Left ventricle myocardium inferior (tissue), 1 donor: ENCODE measurements around the gene PCDHA1. TPM values are rescaled to one million over a fixed set of nuclear protein-coding genes. Genes with fewer than 3 reads are reported as not detected.

Source experiments
- DNase-seq: peaks from one replicate; pipeline ENCODE4 v3.0.0-alpha.2; 2020
- H3K27ac ChIP-seq: fragments of 200-600 bp; replicated peaks from 2 replicates; pipeline ENCODE4 v1.8.0; 2021
- H3K27me3 ChIP-seq: fragments of 200-600 bp; 2 replicates; pipeline ENCODE4 v1.8.0; 2021; ENCODE audit warnings: low read depth
- H3K36me3 ChIP-seq: fragments of 200-600 bp; 2 replicates; pipeline ENCODE4 v1.8.0; 2021
- H3K4me1 ChIP-seq: fragments of 200-600 bp; 2 replicates; pipeline ENCODE4 v1.8.0; 2021
- H3K4me3 ChIP-seq: fragments of 200-600 bp; 2 replicates; pipeline ENCODE4 v1.8.0; 2021; ENCODE audit warnings: mild to moderate bottlenecking, moderate library complexity
- H3K9me3 ChIP-seq: fragments of 200-600 bp; replicated peaks from 2 replicates; pipeline ENCODE4 v1.8.0; 2021
- intact Hi-C: fragments of 100-400 bp; cut with micrococcal nuclease; formaldehyde crosslinking; loops from one replicate; pipeline ENCODE4 v1.11.0; 2022
- total RNA-seq: library from RNA; stranded (reverse); fragmentation: NEBNext Ultra II Directional; extraction: Animal tissue kit (Norgen Biotek cat#: 25700); gene quantifications from one replicate; pipeline ENCODE4 v1.2.1, GENCODE V29; 2021
- TF ChIP-seq, protein P1 (sequence below): fragments of 200-600 bp; IDR thresholded peaks from 2 replicates; pipeline ENCODE4 v1.8.0; 2021; ENCODE audit warnings: antibody characterized with exemption, mild to moderate bottlenecking, borderline replicate concordance
- donor health status: DM: no; HTN: yes; CAD: no; lungs with severe emphysema.

The PCDHA1 gene
- total RNA-seq, 1 donor from 2014 or later = not detected

DNA sequence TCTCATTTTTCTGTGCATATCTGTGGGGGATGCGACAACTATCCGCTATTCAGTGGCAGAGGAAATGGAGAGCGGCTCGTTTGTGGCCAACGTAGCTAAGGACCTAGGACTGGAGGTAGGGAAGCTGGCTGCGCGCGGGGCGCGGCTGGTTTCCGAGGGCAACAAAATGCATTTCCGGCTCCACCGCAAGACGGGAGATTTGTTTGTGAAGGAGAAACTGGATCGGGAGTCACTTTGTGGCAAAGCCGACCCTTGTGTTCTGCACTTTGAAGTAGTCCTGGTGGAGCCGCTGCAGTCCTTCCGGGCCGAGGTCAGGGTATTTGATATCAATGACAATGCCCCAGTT lies 265.6 kb downstream of the PCDHA1 start:
- Histone ChIP-seq H3K4me1 (peaks cover 8% of the 10 kb centered on the region), H3K36me3 (no peaks in the 10 kb centered on the region), H3K27me3 (peaks cover 91% of the 10 kb centered on the region), H3K9me3 (no peaks in the 10 kb centered on the region), H3K27ac (no peak overlapping the region), H3K4me3 (peak overlapping the region; percentile 62)
- no peak for DNase-seq
- TF ChIP-seq, protein P1, sequence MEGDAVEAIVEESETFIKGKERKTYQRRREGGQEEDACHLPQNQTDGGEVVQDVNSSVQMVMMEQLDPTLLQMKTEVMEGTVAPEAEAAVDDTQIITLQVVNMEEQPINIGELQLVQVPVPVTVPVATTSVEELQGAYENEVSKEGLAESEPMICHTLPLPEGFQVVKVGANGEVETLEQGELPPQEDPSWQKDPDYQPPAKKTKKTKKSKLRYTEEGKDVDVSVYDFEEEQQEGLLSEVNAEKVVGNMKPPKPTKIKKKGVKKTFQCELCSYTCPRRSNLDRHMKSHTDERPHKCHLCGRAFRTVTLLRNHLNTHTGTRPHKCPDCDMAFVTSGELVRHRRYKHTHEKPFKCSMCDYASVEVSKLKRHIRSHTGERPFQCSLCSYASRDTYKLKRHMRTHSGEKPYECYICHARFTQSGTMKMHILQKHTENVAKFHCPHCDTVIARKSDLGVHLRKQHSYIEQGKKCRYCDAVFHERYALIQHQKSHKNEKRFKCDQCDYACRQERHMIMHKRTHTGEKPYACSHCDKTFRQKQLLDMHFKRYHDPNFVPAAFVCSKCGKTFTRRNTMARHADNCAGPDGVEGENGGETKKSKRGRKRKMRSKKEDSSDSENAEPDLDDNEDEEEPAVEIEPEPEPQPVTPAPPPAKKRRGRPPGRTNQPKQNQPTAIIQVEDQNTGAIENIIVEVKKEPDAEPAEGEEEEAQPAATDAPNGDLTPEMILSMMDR = no peak
- intact Hi-C loops = no loop called here

Other genes starting within 250 kb of the PCDHA1 start
- 13.1 TPM for gene EIF4EBP3, start 238.5 kb upstream of the PCDHA1 start, total RNA-seq
- gene SRA1, start 228.7 kb upstream of the PCDHA1 start, total RNA-seq = 28.6 TPM
- 12.1 TPM for gene APBB3, start 221.5 kb upstream of the PCDHA1 start, total RNA-seq
- 73.1 TPM for gene SLC35A4, start 221.3 kb upstream of the PCDHA1 start, total RNA-seq
- gene CD14, start 153.0 kb upstream of the PCDHA1 start, total RNA-seq = 26.2 TPM
- 2.6 TPM for gene TMCO6, start 146.7 kb upstream of the PCDHA1 start, total RNA-seq
- 142 TPM for gene NDUFA2, start 138.5 kb upstream of the PCDHA1 start, total RNA-seq
- 72.0 TPM for gene IK, start 138.3 kb upstream of the PCDHA1 start, total RNA-seq
- gene WDR55, start 121.2 kb upstream of the PCDHA1 start, total RNA-seq = 11.4 TPM
- 0.47 TPM for gene DND1, start 112.6 kb upstream of the PCDHA1 start, total RNA-seq
- 38.7 TPM for gene HARS1, start 94.8 kb upstream of the PCDHA1 start, total RNA-seq
- 27.8 TPM for gene HARS2, start 94.7 kb upstream of the PCDHA1 start, total RNA-seq
- gene ZMAT2, start 85.7 kb upstream of the PCDHA1 start, total RNA-seq = 35.5 TPM
- not detected for gene PCDHA2, start 8.7 kb downstream of the PCDHA1 start, total RNA-seq
- not detected for gene PCDHA3, start 14.9 kb downstream of the PCDHA1 start, total RNA-seq
- 0.11 TPM for gene PCDHA4, start 20.9 kb downstream of the PCDHA1 start, total RNA-seq
- gene PCDHA5, start 35.5 kb downstream of the PCDHA1 start, total RNA-seq = not detected
- not detected for gene PCDHA6, start 41.8 kb downstream of the PCDHA1 start, total RNA-seq
- not detected for gene PCDHA7, start 48.1 kb downstream of the PCDHA1 start, total RNA-seq
- gene PCDHA8, start 55.0 kb downstream of the PCDHA1 start, total RNA-seq = not detected
- gene PCDHA9, start 62.2 kb downstream of the PCDHA1 start, total RNA-seq = not detected
- gene PCDHA10, start 69.8 kb downstream of the PCDHA1 start, total RNA-seq = 0.05 TPM
- gene PCDHA11, start 82.8 kb downstream of the PCDHA1 start, total RNA-seq = not detected
- not detected for gene PCDHA12, start 89.2 kb downstream of the PCDHA1 start, total RNA-seq
- gene PCDHA13, start 96.0 kb downstream of the PCDHA1 start, total RNA-seq = not detected
- gene PCDHAC1, start 140.2 kb downstream of the PCDHA1 start, total RNA-seq = not detected
- 0.36 TPM for gene PCDHAC2, start 180.3 kb downstream of the PCDHA1 start, total RNA-seq